ENCODE measurements around the gene DUOXA1.
"Not testable (repeated sequence)": the region's sequence is repeated elsewhere in the genome, so short reads cannot be mapped to it uniquely, and the experiment has no call there.

DUOXA1 gene

DNA sequence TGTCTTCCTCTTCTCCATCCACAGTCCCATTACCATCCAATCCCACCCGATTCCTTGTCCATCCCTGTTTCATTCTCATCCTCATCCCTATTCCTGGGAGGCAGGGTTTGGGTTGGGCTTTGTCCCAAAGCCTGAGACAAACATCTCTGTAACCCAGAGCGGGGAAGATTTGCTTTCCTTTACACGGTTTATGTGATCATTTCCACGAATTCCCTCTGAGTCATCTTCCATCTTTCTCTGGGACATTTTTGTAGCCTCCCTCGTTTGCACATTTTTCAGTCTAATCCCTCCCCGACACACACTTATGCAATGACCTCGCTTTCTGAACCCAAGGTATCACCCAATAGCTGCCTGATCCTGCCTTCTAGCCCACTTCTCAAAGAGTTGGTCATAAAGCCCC, 38.5 kb downstream of the DUOXA1 start:
- FAIRE-seq: no peak
- no peak for DNase-seq (ENCODE audit: low spot score)

DNA sequence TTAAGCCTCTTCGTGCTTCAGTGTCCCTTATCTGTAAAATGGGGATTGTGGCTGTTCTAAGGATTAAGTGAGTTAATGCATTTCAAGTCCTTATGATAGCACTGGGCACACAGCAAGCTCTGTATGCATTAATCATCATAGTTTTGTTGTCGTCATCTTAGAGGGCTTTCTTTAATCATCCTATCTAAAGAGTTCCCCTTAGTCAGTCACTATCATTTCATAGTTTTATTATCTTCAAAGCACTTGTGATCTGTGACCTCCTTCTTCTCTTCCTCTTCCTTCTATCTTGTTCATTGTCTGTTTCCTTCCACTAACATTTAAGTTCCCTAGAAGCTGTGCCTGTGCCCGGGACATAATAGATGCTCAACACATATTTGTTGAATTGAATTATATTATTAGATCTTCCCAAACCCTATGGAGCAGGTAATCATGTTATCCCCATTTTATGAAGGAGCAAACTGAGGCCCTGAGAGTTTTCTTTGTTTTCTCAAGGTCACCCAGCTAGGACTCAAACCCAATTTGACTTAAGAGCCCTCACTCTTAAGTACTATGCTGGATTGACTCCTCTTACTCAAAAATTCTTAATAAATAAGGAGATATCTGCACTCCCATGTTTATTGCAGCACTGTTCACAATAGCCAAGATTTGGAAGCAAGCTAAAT, 39.8 kb downstream of the DUOXA1 start:
- no peak for FAIRE-seq

DNA sequence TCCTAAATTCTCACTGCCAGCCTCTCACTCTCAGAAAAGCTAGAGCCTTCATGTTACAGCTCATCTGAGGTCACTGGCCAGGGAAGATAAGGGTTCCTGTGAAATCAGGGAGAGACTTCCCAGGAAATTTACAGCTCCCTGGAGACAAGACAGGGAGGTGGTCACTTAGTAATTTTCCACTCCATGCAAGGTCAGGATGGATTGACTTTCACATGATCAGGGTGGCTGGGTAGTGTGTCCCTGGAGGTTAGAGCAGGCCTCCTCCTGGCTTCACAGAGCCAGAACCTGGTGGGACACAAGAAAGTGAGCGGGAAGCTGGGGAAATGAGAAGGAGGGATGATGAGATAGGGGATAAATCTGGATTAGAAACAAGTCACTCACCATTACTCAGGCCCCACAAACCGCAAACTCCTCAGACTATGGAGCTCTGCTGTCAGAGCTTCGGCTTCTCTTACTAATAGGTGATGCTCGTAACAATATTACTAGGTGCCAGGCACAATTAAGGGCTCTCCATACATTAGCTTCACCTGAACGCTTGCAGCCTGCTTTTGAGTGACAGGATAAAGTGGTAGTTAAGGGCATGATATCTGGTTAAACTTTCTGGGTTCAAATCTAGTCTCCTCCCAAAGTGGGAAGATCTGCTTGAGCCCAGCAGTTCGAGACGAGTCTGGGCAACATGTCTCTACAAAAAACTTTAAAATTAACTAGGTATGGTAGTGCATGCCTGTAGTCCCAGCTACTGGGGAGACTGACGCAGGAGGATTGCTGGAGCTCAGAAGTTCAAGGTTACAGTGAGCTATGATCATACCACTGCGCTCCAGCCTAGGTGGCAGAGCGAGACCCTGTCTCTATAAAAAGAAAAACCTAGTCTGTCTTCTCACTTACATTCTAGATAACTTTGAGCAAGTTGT, 40.6 kb downstream of the DUOXA1 start:
- FAIRE-seq: no peak
- DNase-seq (ENCODE audit: low spot score): no peak

More for the DNA sequence above, 39.8 kb downstream of the DUOXA1 start:
- DNase-seq (ENCODE audit: low spot score): no peak

DNA sequence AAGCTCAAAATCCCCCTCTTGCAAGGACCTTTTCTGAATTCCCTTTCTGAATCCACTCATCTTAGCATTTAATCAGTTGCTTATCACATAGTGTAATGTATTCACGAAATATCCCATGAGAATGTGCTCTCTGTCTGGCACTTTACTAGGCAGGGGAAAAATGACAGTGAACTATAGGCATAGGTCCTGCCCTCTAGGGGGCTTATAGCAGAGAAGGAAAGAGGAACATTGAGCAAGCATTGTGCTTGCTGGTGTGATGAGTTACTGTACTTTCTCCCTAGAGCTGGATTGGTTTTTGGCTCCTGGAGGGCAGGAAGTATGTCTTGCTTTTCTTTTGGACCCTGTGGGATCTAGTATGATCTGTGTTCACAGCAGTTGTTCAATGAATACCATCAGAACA, 42.2 kb downstream of the DUOXA1 start:
- FAIRE-seq (no peak), DNase-seq (ENCODE audit: low spot score) (no peak)

DNA sequence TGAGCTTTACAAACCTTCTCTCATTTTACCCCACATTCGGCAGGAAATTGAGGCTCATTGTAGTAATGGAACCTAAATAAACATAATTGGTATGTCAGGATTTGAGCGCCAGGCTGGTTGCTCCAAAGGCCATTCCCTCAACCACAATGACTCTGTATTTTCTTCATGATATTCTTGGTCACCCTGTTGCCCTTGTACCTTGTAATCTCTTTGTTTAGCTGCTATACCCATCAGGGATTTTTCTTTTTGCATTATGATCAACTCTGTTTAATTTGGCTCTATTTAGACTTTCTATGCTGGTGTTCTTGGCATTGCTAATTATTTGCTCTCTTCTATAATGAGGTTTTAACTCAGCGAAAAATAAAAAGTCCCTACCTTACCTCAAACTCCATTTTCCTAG, 45.5 kb downstream of the DUOXA1 start:
- FAIRE-seq (no peak), DNase-seq (ENCODE audit: low spot score) (no peak)

DNA sequence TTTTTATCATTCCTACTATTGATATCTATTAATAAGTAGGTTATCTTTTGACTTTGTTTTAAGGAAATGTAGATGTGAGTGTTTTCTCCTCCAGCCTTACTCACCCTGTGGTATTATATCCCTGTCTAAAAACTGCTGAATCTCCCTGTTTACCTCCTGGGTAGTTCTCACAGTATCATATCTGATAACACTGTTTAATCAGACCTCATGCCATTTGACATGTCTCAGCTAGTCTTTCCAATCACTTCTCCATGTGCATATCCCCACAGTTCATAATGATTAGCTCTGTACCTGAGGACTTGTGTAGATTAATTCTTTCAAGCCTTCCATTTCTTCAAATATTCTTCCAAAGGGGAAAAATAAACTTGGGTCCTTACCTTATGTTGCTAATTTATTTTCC, 46.5 kb downstream of the DUOXA1 start:
- DNase-seq (ENCODE audit: low spot score) (no peak), FAIRE-seq (no peak)

DNA sequence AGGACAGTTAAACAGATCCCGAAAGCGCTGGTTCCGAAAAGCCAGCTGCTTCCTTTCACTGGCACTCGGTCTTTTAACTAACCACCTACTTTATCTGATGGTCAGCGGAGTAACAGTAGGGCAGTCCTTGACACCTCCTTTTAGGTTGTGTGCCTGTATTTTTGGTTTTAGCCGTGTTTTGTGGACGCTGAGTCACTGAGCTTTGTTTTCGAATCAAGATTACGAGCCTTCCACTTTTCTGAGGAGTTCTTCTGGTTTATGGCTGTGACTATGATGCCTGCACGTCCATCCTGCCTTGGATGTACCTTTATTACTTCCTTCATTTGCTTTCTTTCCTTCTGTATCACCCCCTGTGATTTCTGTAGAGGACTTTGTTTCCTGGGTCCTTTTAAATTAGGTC, 47.3 kb downstream of the DUOXA1 start:
- DNase-seq (ENCODE audit: low spot score); FAIRE-seq: not testable (repeated sequence)

DNA sequence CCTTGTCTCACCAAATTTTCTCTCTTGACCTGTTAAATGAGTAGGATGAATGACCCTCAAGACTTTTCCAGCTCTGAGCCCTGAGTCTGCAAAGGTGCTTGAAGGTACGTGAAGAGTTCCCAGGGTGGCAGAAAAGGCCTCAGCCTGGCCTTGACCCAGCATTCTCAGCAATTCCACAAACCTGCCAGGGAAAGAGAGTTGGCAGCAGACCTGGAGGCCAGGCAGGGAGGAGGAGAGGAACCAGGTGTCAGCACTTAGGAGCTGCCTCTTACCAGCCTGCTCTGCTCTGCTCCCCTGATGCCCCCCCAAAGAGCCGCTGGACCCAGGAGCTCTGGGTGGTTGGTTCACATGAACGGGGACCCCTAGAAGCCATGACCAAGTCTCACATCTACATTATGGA, 49.1 kb downstream of the DUOXA1 start:
- DNase-seq (ENCODE audit: low spot score); FAIRE-seq: not testable (repeated sequence)

DNA sequence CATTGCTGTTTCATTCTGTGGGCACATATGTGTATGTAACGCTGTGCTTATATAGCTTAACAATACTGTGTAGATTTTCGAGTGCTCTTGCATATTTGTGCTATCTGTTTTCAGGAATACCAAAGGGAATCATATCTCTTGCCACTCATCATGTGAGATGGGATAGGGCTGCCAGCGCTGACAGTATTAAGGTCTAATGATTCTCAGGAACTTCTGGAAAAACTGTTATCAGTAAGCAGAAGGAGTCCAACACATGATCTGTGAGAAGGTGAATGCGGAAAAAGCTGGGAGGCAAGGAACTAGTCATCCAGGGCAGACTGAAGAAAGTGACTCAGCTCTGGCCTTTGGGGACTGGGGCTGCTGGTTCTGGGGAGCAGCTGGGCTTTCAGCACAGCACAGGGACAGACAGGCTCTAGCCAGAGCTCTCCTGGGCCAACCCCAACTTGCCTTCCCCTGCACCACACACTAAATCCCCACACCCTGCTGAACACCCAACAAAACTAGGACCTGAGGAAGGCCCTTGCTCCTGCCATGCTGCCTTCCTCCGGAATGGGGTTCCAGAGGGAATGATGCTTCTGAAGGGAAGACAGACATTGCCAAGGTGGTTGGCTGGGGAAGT, 49.9 kb downstream of the DUOXA1 start:
- FAIRE-seq; DNase-seq (ENCODE audit: low spot score): not testable (repeated sequence)

DNA sequence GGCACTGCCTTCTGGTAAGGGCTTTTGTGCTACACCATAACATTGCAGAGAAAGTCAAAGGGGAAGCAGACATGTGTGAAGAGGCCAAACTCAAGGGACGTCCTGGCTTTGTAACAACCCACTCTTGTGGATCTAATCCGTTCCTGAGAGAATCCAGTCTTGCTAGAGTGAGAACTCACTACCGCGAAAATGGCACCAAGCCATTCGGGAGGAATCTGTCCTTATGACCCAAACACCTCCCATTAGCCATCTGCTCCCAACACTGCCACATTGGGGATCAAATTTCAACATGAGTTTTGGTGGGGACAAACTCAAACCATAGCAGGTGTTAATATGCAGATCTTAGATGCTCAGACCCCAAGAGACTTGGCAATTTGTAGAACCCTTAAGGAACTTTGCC, 50.5 kb downstream of the DUOXA1 start:
- not testable (repeated sequence) for FAIRE-seq; DNase-seq (ENCODE audit: low spot score)

DNA sequence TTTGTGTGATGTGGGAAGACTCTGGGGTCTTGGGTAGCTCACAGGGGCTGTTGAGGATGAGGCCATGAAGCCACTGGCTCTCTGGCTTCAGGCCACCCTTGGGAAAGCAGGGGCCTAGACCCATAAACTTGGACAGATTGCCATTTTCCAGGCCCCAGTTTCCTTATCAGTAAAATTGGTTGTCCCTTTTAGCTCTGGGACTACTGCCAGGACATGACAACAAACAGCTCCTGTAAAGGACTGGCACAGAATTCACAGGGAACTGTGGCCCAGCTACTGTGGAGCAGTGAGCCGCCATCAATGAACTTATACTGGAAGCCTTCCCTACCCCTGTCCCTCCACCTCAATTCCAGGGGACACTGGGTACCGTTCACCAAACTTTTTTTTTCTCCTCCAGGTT, 52.3 kb downstream of the DUOXA1 start:
- not testable (repeated sequence) for DNase-seq (ENCODE audit: low spot score); FAIRE-seq

DNA sequence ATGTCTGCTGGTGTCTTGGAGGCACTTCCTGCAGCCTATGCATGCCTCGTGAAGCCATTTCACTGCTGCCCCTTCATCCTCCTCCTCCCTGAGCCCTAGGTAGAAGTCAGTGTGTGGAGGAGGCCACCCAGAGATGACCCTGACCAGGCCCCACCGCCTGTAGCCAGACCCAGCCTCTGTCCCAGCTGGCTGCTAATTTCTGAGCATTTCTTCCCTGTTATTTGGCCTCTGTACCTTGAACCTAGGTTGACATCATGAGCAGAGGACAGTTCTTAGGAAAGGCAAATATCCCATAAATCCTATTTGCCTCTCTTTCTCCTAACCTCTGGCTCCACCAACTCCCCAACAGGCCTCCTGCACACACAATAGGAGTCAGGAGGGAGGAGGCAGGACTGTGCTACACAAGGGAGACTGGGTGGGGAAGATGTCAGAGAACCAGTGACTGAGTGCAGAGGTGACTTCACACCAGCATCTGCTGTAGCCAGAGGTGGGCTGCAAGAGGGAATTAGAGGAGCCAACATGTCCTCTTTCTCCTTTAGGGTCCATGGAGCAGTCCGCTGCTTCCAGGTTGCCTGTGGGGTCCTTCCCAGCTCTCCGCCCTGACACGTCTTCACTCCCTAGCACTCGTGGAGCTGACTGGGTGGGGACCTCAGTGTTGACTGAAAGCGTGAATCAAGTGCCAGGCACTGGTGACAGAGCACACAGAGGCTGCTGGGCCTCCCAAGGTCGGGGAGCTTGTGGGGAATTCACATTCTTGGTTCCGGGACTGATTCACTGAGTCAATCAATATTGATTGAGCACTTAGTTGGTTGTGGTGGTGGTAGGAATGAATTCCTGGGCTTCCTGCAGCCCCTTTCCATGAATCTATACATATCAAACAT, 54.0 kb downstream of the DUOXA1 start:
- not testable (repeated sequence) for FAIRE-seq; DNase-seq (ENCODE audit: low spot score)

DNA sequence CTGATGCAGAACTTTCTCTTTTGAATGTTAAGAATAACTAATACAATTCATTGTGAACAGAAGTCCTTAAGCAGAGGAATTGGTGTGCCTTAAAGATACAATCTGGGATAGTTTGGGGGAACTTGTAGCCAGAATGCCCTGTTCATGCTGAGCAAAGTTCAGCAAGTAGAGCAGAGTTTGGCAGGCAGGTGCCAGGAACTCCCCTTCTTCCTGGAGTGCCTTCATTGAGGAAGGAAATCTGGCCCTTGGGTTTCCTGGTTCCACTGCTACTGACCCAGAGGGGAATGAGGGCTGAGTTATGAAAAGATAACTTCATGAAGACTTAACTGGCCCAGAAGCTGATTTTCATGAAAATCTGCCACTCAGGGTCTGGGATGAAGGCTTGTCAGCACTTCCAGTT, 56.1 kb downstream of the DUOXA1 start:
- not testable (repeated sequence) for DNase-seq (ENCODE audit: low spot score); FAIRE-seq

DNA sequence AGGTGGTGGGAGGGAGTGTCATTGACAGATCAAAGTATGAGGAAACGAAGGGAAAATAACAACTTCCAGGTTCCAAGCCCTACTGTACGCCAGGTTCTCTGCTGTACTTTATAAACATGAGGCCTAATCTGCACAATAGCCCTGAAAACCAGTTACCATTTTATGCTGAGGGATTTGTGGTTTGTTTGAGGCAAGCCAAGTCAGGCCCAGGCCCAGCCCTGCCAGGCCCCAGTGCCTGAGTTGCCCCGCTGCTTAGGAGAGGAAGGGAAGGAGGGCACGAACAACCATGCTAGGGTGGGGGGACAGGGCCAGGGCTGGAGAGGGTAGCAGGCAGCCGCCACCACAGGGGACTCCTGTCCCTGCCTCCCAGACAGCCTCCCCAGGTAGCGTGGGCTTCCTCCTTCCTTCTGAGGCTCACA, 59.7 kb downstream of the DUOXA1 start:
- DNase-seq (ENCODE audit: low spot score); FAIRE-seq: not testable (repeated sequence)

Data from urothelium cell line (cell line).